Endodermal cell (in vitro differentiated cells): Measurements from ENCODE around the gene SDK1. TPM values are rescaled to one million over a fixed set of nuclear protein-coding genes. Genes with fewer than 3 reads are reported as not detected.

Experiments used
- DNase-seq: peaks from one replicate; pipeline ENCODE4 v3.0.0-alpha.2; 2017
- H3K27ac ChIP-seq: 2 replicates; pipeline ENCODE4 v1.5.1; 2013; ENCODE audit warnings: mild to moderate bottlenecking, low read depth, low read length, moderate library complexity
- H3K27me3 ChIP-seq: 2 replicates; pipeline ENCODE4 v1.6.1; 2013; ENCODE audit warnings: mild to moderate bottlenecking, low read length, moderate library complexity; ENCODE audit not compliant: insufficient read depth, control insufficient read depth, poor library complexity, severe bottlenecking
- H3K36me3 ChIP-seq: 2 replicates; pipeline ENCODE4 v1.7.0; 2013; ENCODE audit warnings: mild to moderate bottlenecking, low read length, moderate library complexity; ENCODE audit not compliant: control insufficient read depth, insufficient read depth
- H3K4me1 ChIP-seq: one replicate; pipeline ENCODE4 v1.7.0; 2013; ENCODE audit warnings: low read length; ENCODE audit not compliant: control insufficient read depth, insufficient read depth
- H3K4me3 ChIP-seq: 2 replicates; pipeline ENCODE4 v1.5.1; 2013; ENCODE audit warnings: mild to moderate bottlenecking, low read length, moderate library complexity
- H3K9ac ChIP-seq: 2 replicates; pipeline ENCODE4 v1.6.1; 2013; ENCODE audit warnings: mild to moderate bottlenecking, low read length, moderate library complexity; ENCODE audit not compliant: poor library complexity, severe bottlenecking; ENCODE audit errors: extremely low read depth
- H3K9me3 ChIP-seq: 2 replicates; pipeline ENCODE4 v1.6.1; 2013; ENCODE audit warnings: mild to moderate bottlenecking, low read length, moderate library complexity; ENCODE audit not compliant: control insufficient read depth
- H3K27ac Mint-ChIP-seq: 2 replicates; pipeline ENCODE4 v1.8.0; 2020; ENCODE audit warnings: mixed read lengths
- H3K27me3 Mint-ChIP-seq: 2 replicates; pipeline ENCODE4 v1.8.0; 2021; ENCODE audit warnings: mild to moderate bottlenecking, mixed read lengths; ENCODE audit not compliant: insufficient read depth
- H3K36me3 Mint-ChIP-seq: 2 replicates; pipeline ENCODE4 v1.8.0; 2020; ENCODE audit warnings: low read depth, mixed read lengths
- H3K4me1 Mint-ChIP-seq: 2 replicates; pipeline ENCODE4 v1.8.0; 2020; ENCODE audit warnings: mixed read lengths
- H3K4me3 Mint-ChIP-seq: 2 replicates; pipeline ENCODE4 v1.8.0; 2020; ENCODE audit warnings: mild to moderate bottlenecking, moderate library complexity, mixed read lengths
- H3K9me3 Mint-ChIP-seq: 2 replicates; pipeline ENCODE4 v1.8.0; 2020; ENCODE audit warnings: mild to moderate bottlenecking, mixed read lengths
- CTCF ChIP-seq: fragments of 200-600 bp; sonication (generic); conservative IDR thresholded peaks from 2 replicates; pipeline ENCODE4 v1.5.0; 2021; ENCODE audit warnings: antibody characterized with exemption, mild to moderate bottlenecking
- WGBS, 2 experiments: methylation state at CpG; one replicate each; pipeline versions ENCODE4 v1.1.5 to v1.1.7; 2013; ENCODE audit warnings: missing lambda C conversion rate in 2 of 2, mixed read lengths in 1 of 2; ENCODE audit not compliant: insufficient coverage in 1 of 2, insufficient read length in 1 of 2; 5-methylcytosine and 5-hydroxymethylcytosine counted together
- total RNA-seq, 2 donors: library from RNA; stranded (reverse); fragmentation: NEBNext Ultra II Directional in 1 of 2; extraction: Animal tissue kit (Norgen Biotek cat#: 25700) in 1 of 2; gene quantifications; 2 replicates in 1 of 2; 3 replicates in 1 of 2; pipeline ENCODE4 v1.2.1, GENCODE V29; 2021

Gene SDK1
- total RNA-seq, 2 donors from 2014 or later: 22.7 to 23.1 TPM

- H3K9ac ChIP-seq: no peak overlapping the region
- peaks cover 17% of the 10 kb centered on the region for H3K4me1 ChIP-seq
- H3K4me3 Mint-ChIP-seq: no peak overlapping the region
- no peak overlapping the region for H3K4me3 ChIP-seq
- WGBS, 2 experiments: 100% methylated on average over 2 of the region's 2 CpGs; no CpG with 5 or more reads in 1 of the 2 experiments
- no peak overlapping the region for H3K27ac ChIP-seq
- no peak for TF ChIP-seq CTCF
- H3K27me3 ChIP-seq: no peaks in the 10 kb centered on the region
- DNase-seq: no peak
- no peaks in the 10 kb centered on the region for H3K36me3 Mint-ChIP-seq
- H3K4me1 Mint-ChIP-seq: peaks cover 30% of the 10 kb centered on the region
- no peaks in the 10 kb centered on the region for H3K27me3 Mint-ChIP-seq
- H3K9me3 Mint-ChIP-seq: no peaks in the 10 kb centered on the region
- no peaks in the 10 kb centered on the region for H3K36me3 ChIP-seq
- no peak overlapping the region for H3K27ac Mint-ChIP-seq
- H3K9me3 ChIP-seq: no peaks in the 10 kb centered on the region
These were observed 288.7 kb downstream of the SDK1 start for GRCh38 chr7:3589752-3590151.

- H3K9me3 ChIP-seq: no peaks in the 10 kb centered on the region
- H3K9me3 Mint-ChIP-seq: no peaks in the 10 kb centered on the region
- TF ChIP-seq CTCF: no peak
- no peak overlapping the region for H3K9ac ChIP-seq
- H3K27ac ChIP-seq: no peak overlapping the region
- no peak for DNase-seq
- H3K27me3 Mint-ChIP-seq: no peaks in the 10 kb centered on the region
- H3K4me1 Mint-ChIP-seq: peaks cover 30% of the 10 kb centered on the region
- no peak overlapping the region for H3K4me3 Mint-ChIP-seq
- peaks cover 17% of the 10 kb centered on the region for H3K4me1 ChIP-seq
- peak overlapping the region; percentile 23 for H3K4me3 ChIP-seq
- H3K36me3 Mint-ChIP-seq: no peaks in the 10 kb centered on the region
- no peaks in the 10 kb centered on the region for H3K36me3 ChIP-seq
- WGBS, 2 experiments: 77 to 82% methylated on average over 4 of the region's 4 CpGs
- H3K27ac Mint-ChIP-seq: peak overlapping the region; percentile 79
- H3K27me3 ChIP-seq: no peaks in the 10 kb centered on the region
These were observed 290.2 kb downstream of the SDK1 start for GRCh38 chr7:3591219-3591618.

- Histone ChIP-seq H3K9me3 (no peaks in the 10 kb centered on the region), H3K4me3 (peak overlapping the region; percentile 23), H3K4me1 (peaks cover 17% of the 10 kb centered on the region), H3K27me3 (no peaks in the 10 kb centered on the region), H3K36me3 (no peaks in the 10 kb centered on the region), H3K9ac (no peak overlapping the region), H3K27ac (no peak overlapping the region)
- TF ChIP-seq CTCF: no peak
- Mint-ChIP-seq H3K4me1 (peaks cover 30% of the 10 kb centered on the region), H3K4me3 (no peak overlapping the region), H3K36me3 (no peaks in the 10 kb centered on the region), H3K9me3 (no peaks in the 10 kb centered on the region), H3K27me3 (no peaks in the 10 kb centered on the region), H3K27ac (peak overlapping the region; percentile 79)
- no peak for DNase-seq
- whole genome bisulfite sequencing, 2 experiments: 83% methylated on average over 1 to 4 of the region's 4 CpGs
These were observed 290.9 kb downstream of the SDK1 start for GRCh38 chr7:3591944-3592343.
